Fibroblast of mammary gland (primary cell): ENCODE data around the gene SERGEF.

Source experiments
- DNase-seq: peaks from one replicate; pipeline ENCODE4 v3.0.0-alpha.2; 2010; ENCODE audit warnings: low read depth
- H3K4me3 ChIP-seq: 2 replicates; pipeline ENCODE4 v1.5.1; 2011; ENCODE audit warnings: low read depth, mild to moderate bottlenecking, low read length, moderate library complexity; ENCODE audit not compliant: control insufficient read depth
- CTCF ChIP-seq: conservative IDR thresholded peaks from 2 replicates; pipeline ENCODE4 v1.5.1; 2011; ENCODE audit warnings: low read depth, low read length, inconsistent platforms; ENCODE audit not compliant: control insufficient read depth, insufficient read depth

Gene SERGEF

GRCh38 chr11:17978553-17979287 is 34.1 kb downstream of the SERGEF start:
- peak; percentile 58 for DNase-seq
- peak; percentile 89 for TF ChIP-seq CTCF
- no peak overlapping the region for H3K4me3 ChIP-seq

- no peak for DNase-seq
- no peak for TF ChIP-seq CTCF
- no peak overlapping the region for H3K4me3 ChIP-seq
These were observed 36.2 kb downstream of the SERGEF start for GRCh38 chr11:17976651-17977050.

- no peak for DNase-seq
- TF ChIP-seq CTCF: no peak
- H3K4me3 ChIP-seq: no peak overlapping the region
These were observed 38.6 kb downstream of the SERGEF start for GRCh38 chr11:17974246-17974645.

- peak; percentile 90 for TF ChIP-seq CTCF
- H3K4me3 ChIP-seq: no peak overlapping the region
- peak; percentile 95 for DNase-seq
These were observed 39.9 kb downstream of the SERGEF start for GRCh38 chr11:17972987-17973386.

- H3K4me3 ChIP-seq: no peak overlapping the region
- DNase-seq: no peak
- no peak for TF ChIP-seq CTCF
These were observed 44.6 kb downstream of the SERGEF start for GRCh38 chr11:17968206-17968605.

- no peak for DNase-seq
- H3K4me3 ChIP-seq: no peak overlapping the region
- no peak for TF ChIP-seq CTCF
These were observed 45.2 kb downstream of the SERGEF start for GRCh38 chr11:17967661-17968060.
